Muscle layer of colon (tissue), 2 donors: Measurements from ENCODE around the gene ARX.
A peak's percentile ranks its signal among the peaks of the same experiment; 100 is the strongest.

Source experiments
- H3K27ac ChIP-seq: one replicate; pipeline ENCODE4 v1.7.0; 2013; ENCODE audit warnings: low read depth, mild to moderate bottlenecking, low read length, moderate library complexity
- H3K27me3 ChIP-seq, 2 donors: one replicate each; pipeline ENCODE4 v1.7.0; 2013; ENCODE audit warnings: low read length in 2 of 2, mild to moderate bottlenecking in 2 of 2; ENCODE audit not compliant: insufficient read depth in 2 of 2, control insufficient read depth in 1 of 2
- H3K36me3 ChIP-seq: one replicate; pipeline ENCODE4 v1.7.0; 2013; ENCODE audit warnings: mild to moderate bottlenecking, low read length; ENCODE audit not compliant: insufficient read depth
- H3K4me1 ChIP-seq: one replicate; pipeline ENCODE4 v1.7.0; 2013; ENCODE audit warnings: mild to moderate bottlenecking, low read length; ENCODE audit not compliant: insufficient read depth
- H3K4me3 ChIP-seq, 2 donors: one replicate each; pipeline ENCODE4 v1.7.0; 2013; ENCODE audit warnings: low read length in 2 of 2, low read depth in 1 of 2, mild to moderate bottlenecking in 1 of 2, moderate library complexity in 1 of 2
- H3K9ac ChIP-seq: one replicate; pipeline ENCODE4 v1.7.0; 2013; ENCODE audit warnings: low read length
- H3K9me3 ChIP-seq: one replicate; pipeline ENCODE4 v1.7.0; 2013; ENCODE audit warnings: mild to moderate bottlenecking, low read length
- donor health status: abdominal sarcoma.
- donor health status: Adenocarcinoma of cecum.

ARX gene

DNA sequence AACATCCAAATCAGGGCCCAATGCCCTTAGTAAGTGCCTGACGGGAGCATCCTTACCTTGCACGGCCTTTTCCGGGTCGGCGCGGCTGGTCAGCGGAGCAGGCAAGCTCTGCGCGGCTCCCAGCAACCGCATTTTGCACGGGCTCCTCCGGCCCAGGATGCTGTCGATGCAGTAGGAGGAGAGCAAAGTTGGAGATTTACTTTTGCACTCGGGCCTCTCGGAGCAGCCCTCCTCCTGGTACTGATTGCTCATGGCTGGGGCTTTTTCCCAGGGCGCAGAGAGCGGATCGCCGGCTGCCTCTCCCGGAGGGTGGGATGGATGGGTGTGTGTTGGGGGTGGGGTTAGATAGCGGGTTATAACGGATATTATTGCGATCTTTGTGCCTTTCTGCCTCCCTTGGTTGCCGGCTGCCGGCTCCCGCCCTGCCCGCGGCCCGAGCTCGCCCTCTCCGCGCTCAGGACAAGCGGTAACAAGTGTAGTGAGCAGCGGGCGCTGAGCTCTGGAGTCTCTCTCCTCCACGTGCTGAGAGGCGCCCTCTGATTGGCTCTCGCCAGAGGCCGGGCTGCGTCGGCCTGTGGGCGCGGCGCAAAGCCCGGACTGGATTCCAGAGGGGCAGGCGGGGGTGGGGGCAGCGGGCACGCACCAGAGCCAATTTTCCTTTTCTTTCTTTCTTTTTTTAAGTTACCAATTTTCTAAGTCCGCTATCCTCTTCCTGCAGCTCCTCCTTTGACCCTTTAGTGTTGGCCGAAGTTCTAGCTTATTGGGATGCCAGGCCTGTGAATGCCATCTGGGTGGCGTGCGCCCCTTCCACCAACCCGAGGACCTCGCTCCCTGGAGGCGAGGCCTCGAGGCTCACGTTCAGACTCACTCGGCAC is at the start of gene ARX:
Gene ARX, minus strand, starts transcription at position 480 of the 875 bp plus-strand sequence. Its CDS starts 228 bp downstream, at position 252.
- peaks cover 80 to 94% of the 10 kb centered on the region in 2 donors for H3K27me3 ChIP-seq
- H3K4me3 ChIP-seq: peak within 1 kb of the TSS in 1 of 2 donors; percentile 8
- H3K27ac ChIP-seq: no peak within 1 kb of the TSS
- no peak within 1 kb of the TSS for H3K9ac ChIP-seq
- H3K9me3 ChIP-seq: no peaks in the 10 kb centered on the region
- no peaks in the 10 kb centered on the region for H3K36me3 ChIP-seq
- no peaks in the 10 kb centered on the region for H3K4me1 ChIP-seq

DNA sequence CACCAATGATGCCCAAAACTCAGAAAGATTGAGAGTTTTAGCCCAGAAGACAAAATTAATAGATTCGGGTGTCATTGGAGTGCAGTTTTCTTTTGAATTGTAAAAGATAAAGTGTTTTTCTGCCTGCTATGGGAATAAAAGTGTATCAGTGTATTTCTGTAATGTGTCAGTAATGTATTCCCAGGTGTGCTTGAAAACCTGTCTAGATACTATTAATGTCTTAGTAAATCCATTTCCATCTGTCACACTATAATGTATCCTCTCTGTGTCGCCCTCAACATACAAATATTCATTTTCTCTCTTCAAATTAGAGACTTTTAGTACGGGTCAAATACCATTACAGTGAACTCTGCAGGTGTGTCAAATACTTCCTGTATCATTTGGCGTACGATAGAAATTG is 43.5 kb upstream of the ARX start:
- Histone ChIP-seq H3K9ac (no peak overlapping the region), H3K27ac (no peak overlapping the region), H3K36me3 (no peaks in the 10 kb centered on the region), H3K27me3 (peaks cover 0 to 4% of the 10 kb centered on the region in 2 donors), H3K9me3 (no peaks in the 10 kb centered on the region), H3K4me3 (no peak overlapping the region), H3K4me1 (no peaks in the 10 kb centered on the region)

- Histone ChIP-seq H3K9me3 (no peaks in the 10 kb centered on the region), H3K36me3 (no peaks in the 10 kb centered on the region), H3K27me3 (no peaks in the 10 kb centered on the region), H3K27ac (no peak overlapping the region), H3K4me3 (no peak overlapping the region), H3K4me1 (no peaks in the 10 kb centered on the region), H3K9ac (no peak overlapping the region)
These were observed 37.2 kb upstream of the ARX start for GRCh38 chrX:25052798-25053534.

GRCh38 chrX:25049971-25050370 is 34.2 kb upstream of the ARX start:
- Histone ChIP-seq H3K36me3 (no peaks in the 10 kb centered on the region), H3K4me1 (no peaks in the 10 kb centered on the region), H3K27me3 (no peaks in the 10 kb centered on the region), H3K9me3 (no peaks in the 10 kb centered on the region), H3K4me3 (no peak overlapping the region), H3K9ac (no peak overlapping the region), H3K27ac (no peak overlapping the region)

- no peaks in the 10 kb centered on the region for H3K36me3 ChIP-seq
- H3K4me3 ChIP-seq: no peak overlapping the region
- no peaks in the 10 kb centered on the region for H3K9me3 ChIP-seq
- no peaks in the 10 kb centered on the region for H3K27me3 ChIP-seq
- no peaks in the 10 kb centered on the region for H3K4me1 ChIP-seq
- no peak overlapping the region for H3K9ac ChIP-seq
- no peak overlapping the region for H3K27ac ChIP-seq
These were observed 33.6 kb upstream of the ARX start for GRCh38 chrX:25049357-25049756.

DNA sequence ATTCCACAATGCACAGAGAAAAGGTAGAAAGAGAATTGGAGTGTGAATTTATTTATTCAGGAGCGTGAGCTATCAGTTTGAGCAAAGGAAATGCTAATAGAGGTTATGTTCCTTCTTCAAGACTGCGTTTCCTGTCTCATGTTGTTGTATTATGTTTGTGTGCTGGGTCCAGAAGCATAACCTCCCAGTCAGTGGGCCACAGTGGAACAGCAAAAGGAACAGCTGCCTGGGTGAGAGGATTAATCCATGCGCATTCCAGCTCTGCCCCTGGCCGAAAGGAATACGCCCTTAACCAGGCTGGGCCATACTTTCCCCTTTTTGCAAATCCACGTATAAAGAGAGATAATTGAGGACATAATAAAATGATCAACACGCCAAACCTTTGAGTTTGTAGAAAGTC is 32.4 kb upstream of the ARX start:
- no peaks in the 10 kb centered on the region for H3K4me1 ChIP-seq
- H3K27me3 ChIP-seq: no peaks in the 10 kb centered on the region
- H3K4me3 ChIP-seq: no peak overlapping the region
- no peaks in the 10 kb centered on the region for H3K9me3 ChIP-seq
- H3K9ac ChIP-seq: no peak overlapping the region
- no peak overlapping the region for H3K27ac ChIP-seq
- H3K36me3 ChIP-seq: no peaks in the 10 kb centered on the region

- Histone ChIP-seq H3K4me3 (no peak overlapping the region), H3K27me3 (no peaks in the 10 kb centered on the region), H3K36me3 (no peaks in the 10 kb centered on the region), H3K9ac (no peak overlapping the region), H3K27ac (no peak overlapping the region), H3K9me3 (no peaks in the 10 kb centered on the region), H3K4me1 (no peaks in the 10 kb centered on the region)
These were observed 27.4 kb upstream of the ARX start for GRCh38 chrX:25043192-25043591.

GRCh38 chrX:25039036-25039435 is 23.3 kb upstream of the ARX start:
- Histone ChIP-seq H3K27ac (no peak overlapping the region), H3K9ac (no peak overlapping the region), H3K36me3 (no peaks in the 10 kb centered on the region), H3K4me3 (no peak overlapping the region), H3K9me3 (no peaks in the 10 kb centered on the region), H3K4me1 (no peaks in the 10 kb centered on the region), H3K27me3 (no peaks in the 10 kb centered on the region)

DNA sequence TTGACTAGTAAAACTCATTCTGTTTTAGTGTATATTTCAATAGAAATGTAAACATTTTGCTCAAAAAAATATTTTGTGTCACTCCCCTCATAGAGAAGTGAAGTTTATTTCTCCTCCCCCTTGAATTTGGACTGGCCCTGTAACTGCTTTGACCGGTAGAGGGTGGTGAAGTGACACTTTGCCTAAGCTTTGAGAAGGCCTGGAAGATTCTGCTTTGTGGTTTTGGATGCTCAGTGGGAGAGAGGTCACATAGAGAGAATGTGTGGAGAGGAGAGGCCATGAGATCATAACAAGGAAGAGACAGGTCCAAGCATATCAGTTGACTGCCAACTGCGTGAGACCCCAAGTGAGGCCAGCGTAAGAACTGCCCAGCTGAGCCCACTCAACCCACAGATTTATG is 19.1 kb upstream of the ARX start:
- no peak overlapping the region for H3K9ac ChIP-seq
- H3K4me3 ChIP-seq: no peak overlapping the region
- H3K27me3 ChIP-seq: no peaks in the 10 kb centered on the region
- H3K9me3 ChIP-seq: no peaks in the 10 kb centered on the region
- H3K4me1 ChIP-seq: no peaks in the 10 kb centered on the region
- H3K27ac ChIP-seq: no peak overlapping the region
- no peaks in the 10 kb centered on the region for H3K36me3 ChIP-seq

DNA sequence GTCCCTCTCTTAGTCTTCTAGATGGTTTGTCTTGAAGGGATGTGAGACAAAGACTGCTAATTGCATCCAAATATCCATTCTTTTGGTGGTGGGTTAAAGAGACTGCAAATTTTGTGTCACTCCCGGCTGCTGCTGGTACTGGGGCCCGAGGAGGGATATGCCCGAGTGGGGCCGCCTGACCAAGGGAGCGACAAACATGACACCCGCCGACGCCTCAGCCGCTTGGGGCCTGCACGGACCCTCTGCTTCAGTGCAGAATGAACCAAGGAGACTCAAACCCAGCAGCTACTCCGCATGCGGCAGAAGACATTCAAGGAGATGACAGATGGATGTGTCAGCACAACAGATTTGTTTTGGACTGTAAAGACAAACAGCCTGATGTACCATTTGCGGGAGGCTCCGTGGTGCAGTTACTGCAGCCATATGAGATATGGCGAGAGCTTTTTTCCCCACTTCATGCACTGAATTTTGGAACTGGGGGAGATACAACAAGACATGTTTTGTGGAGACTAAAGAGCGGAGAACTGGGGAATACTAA is 13.6 kb upstream of the ARX start:
- H3K27ac ChIP-seq: no peak overlapping the region
- no peak overlapping the region for H3K4me3 ChIP-seq

DNA sequence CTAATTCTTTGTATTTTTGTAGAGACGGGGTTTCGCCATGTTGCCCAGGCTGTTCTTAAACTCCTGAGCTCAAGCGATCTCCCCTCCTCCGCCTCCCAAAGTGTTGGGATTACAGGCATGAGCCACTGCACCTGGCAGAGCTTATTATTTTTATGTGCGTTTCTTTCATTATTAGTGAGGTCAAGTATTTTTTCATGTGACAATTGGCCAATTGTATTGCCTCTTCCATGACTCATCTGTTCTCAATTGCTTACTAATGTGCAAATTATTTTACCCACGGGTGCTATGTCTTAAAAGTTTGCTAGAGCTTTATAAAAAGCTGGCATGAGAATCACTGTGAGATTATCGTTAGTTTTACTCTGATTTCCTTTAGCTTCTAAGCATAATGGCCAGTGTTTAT is 13.0 kb upstream of the ARX start:
- H3K36me3 ChIP-seq: no peaks in the 10 kb centered on the region
- H3K4me3 ChIP-seq: no peak overlapping the region
- no peaks in the 10 kb centered on the region for H3K4me1 ChIP-seq
- H3K9ac ChIP-seq: no peak overlapping the region
- peaks cover 0 to 10% of the 10 kb centered on the region in 2 donors for H3K27me3 ChIP-seq
- H3K9me3 ChIP-seq: no peaks in the 10 kb centered on the region
- no peak overlapping the region for H3K27ac ChIP-seq

More for the DNA sequence above, 13.6 kb upstream of the ARX start:
- Histone ChIP-seq H3K36me3 (no peaks in the 10 kb centered on the region), H3K9ac (no peak overlapping the region), H3K4me1 (no peaks in the 10 kb centered on the region), H3K9me3 (no peaks in the 10 kb centered on the region), H3K27me3 (peaks cover 0 to 6% of the 10 kb centered on the region in 2 donors)
